B cell (primary cell): ENCODE measurements around the gene M1AP. TPM values are rescaled to one million over a fixed set of nuclear protein-coding genes. Genes with fewer than 3 reads are reported as not detected.

Source experiments
- ATAC-seq: fragments of 200-7000 bp; cut with Tn5 transposase; one replicate; pipeline ENCODE4 v1.10.0; 2021; ENCODE audit warnings: low read depth, mild to moderate bottlenecking, moderate number of reproducible peaks, moderate library complexity
- CTCF ChIA-PET: fragments of 350-600 bp; sonication (Branson Sonifier 250); formaldehyde crosslinking; loops from one replicate; lab custom pipeline; 2021; ENCODE audit warnings: antibody characterized with exemption, inconsistent platforms; lab: Charles Lee
- POLR2A ChIA-PET: fragments of 350-600 bp; sonication (Branson Sonifier 250); formaldehyde crosslinking; loops from one replicate; lab custom pipeline; 2021; ENCODE audit warnings: antibody characterized with exemption; lab: Charles Lee
- DNase-seq: peaks from one replicate; pipeline ENCODE4 v3.0.0; 2013
- H2AFZ ChIP-seq: 2 replicates; pipeline ENCODE4 v1.6.1; 2012; ENCODE audit warnings: mild to moderate bottlenecking, low read depth, low read length; ENCODE audit not compliant: insufficient read depth, poor library complexity, severe bottlenecking
- H3K27ac ChIP-seq, 2 donors: 1 replicate in 1 of 2; 2 replicates in 1 of 2; pipeline ENCODE4 v1.5.1; 2012 to 2013; ENCODE audit warnings: low read length in 2 of 2, mild to moderate bottlenecking in 2 of 2, moderate library complexity in 1 of 2
- H3K27me3 ChIP-seq, 4 experiments: fragments of 200-600 bp in 1 of 4; sonication (generic) in 1 of 4; replicated peaks in 1 of 4; 1 replicate in 2 of 4; 2 replicates in 2 of 4; pipeline versions ENCODE4 v1.6.1 to v1.7.0; 2013 to 2016; ENCODE audit warnings: low read length in 3 of 4, mild to moderate bottlenecking in 2 of 4, mixed read lengths in 1 of 4, moderate library complexity in 1 of 4; ENCODE audit not compliant: insufficient read depth in 4 of 4, control insufficient read depth in 3 of 4; ENCODE audit errors: control extremely low read depth in 1 of 4
- H3K36me3 ChIP-seq, 2 experiments: replicated peaks in 1 of 2; 1 replicate in 1 of 2; 2 replicates in 1 of 2; pipeline versions ENCODE4 v1.6.1 to v1.7.1; 2013; ENCODE audit warnings: low read length in 1 of 2; ENCODE audit not compliant: insufficient read depth in 2 of 2, control insufficient read depth in 1 of 2; ENCODE audit errors: control extremely low read depth in 1 of 2, extremely low read depth in 1 of 2
- H3K4me1 ChIP-seq, 2 donors: fragments of 200-600 bp in 1 of 2; sonication (generic) in 1 of 2; 1 replicate in 1 of 2; 2 replicates in 1 of 2; pipeline versions ENCODE4 v1.5.1 to v1.6.1; 2013 to 2017; ENCODE audit warnings: low read length in 2 of 2; ENCODE audit not compliant: control insufficient read depth in 2 of 2, insufficient read depth in 2 of 2
- H3K4me2 ChIP-seq: replicated peaks from 2 replicates; pipeline ENCODE3; 2012; ENCODE audit warnings: mild to moderate bottlenecking, low read depth, low read length; ENCODE audit not compliant: poor library complexity, severe bottlenecking
- H3K4me3 ChIP-seq, 5 experiments: fragments of 200-600 bp in 1 of 5; sonication (generic) in 1 of 5; 1 replicate in 3 of 5; 2 replicates in 2 of 5; pipeline versions ENCODE4 v1.5.1 to v1.7.0; 2011 to 2016; ENCODE audit warnings: low read length in 4 of 5, mild to moderate bottlenecking in 4 of 5, low read depth in 2 of 5, control low read depth in 1 of 5, moderate library complexity in 1 of 5; ENCODE audit not compliant: insufficient read depth in 1 of 5; ENCODE audit errors: control extremely low read depth in 1 of 5, extremely low read depth in 1 of 5
- H3K79me2 ChIP-seq: fragments of 200-600 bp; sonication (generic); one replicate; pipeline ENCODE4 v1.6.0; 2016; ENCODE audit warnings: low read length; ENCODE audit not compliant: control insufficient read depth, insufficient read depth
- H3K9ac ChIP-seq: fragments of 200-600 bp; sonication (generic); 2 replicates; pipeline ENCODE4 v1.6.1; 2017; ENCODE audit warnings: mild to moderate bottlenecking, low read length, moderate library complexity
- H3K9me3 ChIP-seq, 3 donors: one replicate each; pipeline versions ENCODE4 v1.6.1 to v1.7.1; 2013; ENCODE audit warnings: low read length in 2 of 3; ENCODE audit not compliant: control insufficient read depth in 2 of 3, insufficient read depth in 1 of 3; ENCODE audit errors: control extremely low read depth in 1 of 3
- H4K20me1 ChIP-seq: 2 replicates; pipeline ENCODE4 v1.6.0; 2012; ENCODE audit warnings: mild to moderate bottlenecking, low read length; ENCODE audit not compliant: insufficient read depth, control insufficient read depth, poor library complexity, severe bottlenecking
- H3K27ac Mint-ChIP-seq: one replicate; pipeline ENCODE4 v1.8.0; 2021; ENCODE audit warnings: mixed read lengths
- H3K27me3 Mint-ChIP-seq: one replicate; pipeline ENCODE4 v1.8.0; 2021; ENCODE audit warnings: mixed read lengths
- H3K4me1 Mint-ChIP-seq: one replicate; pipeline ENCODE4 v1.8.0; 2021; ENCODE audit warnings: mixed read lengths
- H3K4me3 Mint-ChIP-seq: one replicate; pipeline ENCODE4 v1.8.0; 2021; ENCODE audit warnings: mixed read lengths
- H3K9me3 Mint-ChIP-seq: one replicate; pipeline ENCODE4 v1.8.0; 2022; ENCODE audit warnings: mixed read lengths; ENCODE audit not compliant: insufficient read depth
- EZH2 ChIP-seq: IDR thresholded peaks from 2 replicates; pipeline ENCODE4 v1.6.1; 2012; ENCODE audit warnings: borderline replicate concordance, low read depth, mild to moderate bottlenecking, moderate library complexity, low read length; ENCODE audit not compliant: insufficient read depth, poor library complexity, severe bottlenecking
- WGBS: methylation state at CpG from one replicate; pipeline ENCODE4 v1.1.5; 2013; ENCODE audit warnings: missing lambda C conversion rate; ENCODE audit not compliant: insufficient coverage; 5-methylcytosine and 5-hydroxymethylcytosine counted together
- intact Hi-C: fragments of 100-400 bp; cut with micrococcal nuclease; formaldehyde crosslinking; loops from one replicate; pipeline ENCODE4 v1.10.0; 2022
- polyA plus RNA-seq: library from polyadenylated mRNA; depleted of rRNA; stranded (reverse); fragments of >200 nt; gene quantifications from 2 replicates; pipeline ENCODE4 v1.2.3, GENCODE V29; 2012
- total RNA-seq, 2 donors: library from RNA; stranded (reverse); fragments of 120-200 nt in 1 of 2; gene quantifications; 1 replicate in 1 of 2; 2 replicates in 1 of 2; pipeline versions ENCODE4 v1.2.3 to v1.2.4, GENCODE V29; 2013 to 2022
- TF ChIP-seq, protein P1 (sequence below): fragments of 200-600 bp; IDR thresholded peaks from one replicate; pipeline ENCODE4 v1.8.0; 2022; ENCODE audit warnings: antibody characterized with exemption, mild to moderate bottlenecking

M1AP gene
- total and polyA plus RNA-seq, 2 donors (not counting 1 experiment from before 2014, with no cell fraction given) = 0.15 TPM; not detected in 1

DNA sequence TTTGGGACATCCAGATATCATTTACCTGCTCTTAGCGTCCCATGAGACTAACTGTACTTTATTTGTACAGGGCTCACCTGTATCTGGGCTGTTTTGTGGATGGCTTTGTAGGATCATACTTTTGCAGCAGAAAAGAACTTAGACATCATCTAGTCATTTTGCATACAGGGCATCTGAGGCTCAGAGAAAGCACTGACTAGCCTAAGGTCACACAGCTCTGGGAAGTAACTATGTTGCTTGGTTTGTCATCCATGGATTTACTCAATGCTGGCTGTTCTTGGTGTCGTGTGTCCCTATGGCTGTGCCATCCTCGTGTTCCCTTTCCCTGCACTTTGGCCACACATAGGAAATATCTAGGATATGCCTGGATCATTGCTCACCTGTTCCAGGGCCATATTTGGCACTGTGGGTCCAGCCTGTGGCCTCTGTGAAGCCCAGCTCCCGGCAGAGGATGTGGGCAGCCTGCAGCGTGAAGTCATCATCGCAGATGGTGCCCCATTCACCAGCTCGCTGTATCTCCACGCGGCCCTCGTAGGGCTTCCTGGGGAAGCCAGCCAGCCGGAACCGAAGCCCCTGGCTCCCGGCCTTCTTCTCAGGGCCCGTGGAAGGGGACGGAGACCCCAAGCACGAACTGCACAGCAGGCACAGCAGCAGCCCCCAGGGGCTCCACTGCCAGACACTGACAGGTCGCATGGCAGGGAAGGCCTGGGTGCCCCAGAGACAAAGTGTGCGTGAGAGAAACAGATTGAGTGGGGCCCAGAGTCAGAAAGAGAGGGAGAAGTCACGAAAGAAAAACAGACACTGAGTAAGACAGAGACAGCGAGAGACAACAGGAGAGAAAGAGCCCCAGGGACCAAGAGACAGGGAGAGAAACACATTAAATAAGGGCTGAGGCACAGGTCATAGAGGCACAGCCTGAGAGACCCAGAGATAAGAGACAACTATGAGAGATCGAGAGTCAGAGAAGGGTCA, 95.9 kb downstream of the M1AP start:
- peaks cover 29% of the 10 kb centered on the region for H3K4me1 Mint-ChIP-seq
- intact Hi-C loops = loop anchor here (10.0 kb wide), 1 partner anchor 157 kb away; no protein-coding TSS in a partner anchor

More for the DNA sequence above, 95.9 kb downstream of the M1AP start:
- no peaks in the 10 kb centered on the region for H3K9me3 ChIP-seq
- H3K27me3 ChIP-seq = peaks cover 0 to 28% (median 21%) of the 10 kb centered on the region in 4 experiments
- Mint-ChIP-seq H3K27ac (peak overlapping the region; percentile 82), H3K27me3 (peaks cover 12% of the 10 kb centered on the region), H3K9me3 (no peaks in the 10 kb centered on the region), H3K4me3 (peak overlapping the region; percentile 72)
- no peak overlapping the region for H3K9ac ChIP-seq
- ATAC-seq = no peak
- H3K79me2 ChIP-seq = peaks cover 11% of the 10 kb centered on the region
- no peak overlapping the region for H3K4me2 ChIP-seq
- no peak overlapping the region for H3K4me3 ChIP-seq
- H3K27ac ChIP-seq = no peak overlapping the region
- no peak for TF ChIP-seq EZH2
- TF ChIP-seq, protein P1, sequence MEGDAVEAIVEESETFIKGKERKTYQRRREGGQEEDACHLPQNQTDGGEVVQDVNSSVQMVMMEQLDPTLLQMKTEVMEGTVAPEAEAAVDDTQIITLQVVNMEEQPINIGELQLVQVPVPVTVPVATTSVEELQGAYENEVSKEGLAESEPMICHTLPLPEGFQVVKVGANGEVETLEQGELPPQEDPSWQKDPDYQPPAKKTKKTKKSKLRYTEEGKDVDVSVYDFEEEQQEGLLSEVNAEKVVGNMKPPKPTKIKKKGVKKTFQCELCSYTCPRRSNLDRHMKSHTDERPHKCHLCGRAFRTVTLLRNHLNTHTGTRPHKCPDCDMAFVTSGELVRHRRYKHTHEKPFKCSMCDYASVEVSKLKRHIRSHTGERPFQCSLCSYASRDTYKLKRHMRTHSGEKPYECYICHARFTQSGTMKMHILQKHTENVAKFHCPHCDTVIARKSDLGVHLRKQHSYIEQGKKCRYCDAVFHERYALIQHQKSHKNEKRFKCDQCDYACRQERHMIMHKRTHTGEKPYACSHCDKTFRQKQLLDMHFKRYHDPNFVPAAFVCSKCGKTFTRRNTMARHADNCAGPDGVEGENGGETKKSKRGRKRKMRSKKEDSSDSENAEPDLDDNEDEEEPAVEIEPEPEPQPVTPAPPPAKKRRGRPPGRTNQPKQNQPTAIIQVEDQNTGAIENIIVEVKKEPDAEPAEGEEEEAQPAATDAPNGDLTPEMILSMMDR = no peak
- DNase-seq = no peak
- WGBS = 70% methylated on average over 21 of the region's 21 CpGs
- H3K4me1 ChIP-seq = peaks cover 27 to 46% of the 10 kb centered on the region in 2 donors
- H3K36me3 ChIP-seq = peaks cover 0 to 13% of the 10 kb centered on the region in 2 experiments
- H4K20me1 ChIP-seq = peaks cover 15% of the 10 kb centered on the region
- ChIA-PET CTCF (interaction anchor here (0.7 to 2.5 kb wide), 4 partner anchors 20 to 323 kb away, joined by 3 to 10 read pairs (median 6); partner anchors contain the start of genes AUP1 and HTRA2), POLR2A (no interaction called here)
- H2AFZ ChIP-seq = no peak overlapping the region
